CD14-positive monocyte (primary cell): ENCODE data around the gene PDE6B. TPM values are rescaled to one million over a fixed set of nuclear protein-coding genes. Genes with fewer than 3 reads are reported as not detected.

ENCODE experiments used
- DNase-seq, 3 donors: peaks; one replicate each; pipeline ENCODE4 v3.0.0-alpha.2; 2011 to 2022
- H2AFZ ChIP-seq: 2 replicates; pipeline ENCODE4 v1.6.0; 2012; ENCODE audit warnings: mild to moderate bottlenecking, low read depth, low read length, inconsistent platforms; ENCODE audit not compliant: insufficient read depth, poor library complexity, severe bottlenecking
- H3K27ac ChIP-seq, 2 donors: 1 replicate in 1 of 2; 2 replicates in 1 of 2; pipeline ENCODE4 v1.5.1; 2012 to 2013; ENCODE audit warnings: low read length in 2 of 2, control low read depth in 1 of 2, inconsistent platforms in 1 of 2, low read depth in 1 of 2, mild to moderate bottlenecking in 1 of 2
- H3K27me3 ChIP-seq, 2 donors: one replicate each; pipeline versions ENCODE4 v1.6.0 to v1.6.1; 2011 to 2013; ENCODE audit warnings: low read length in 2 of 2; ENCODE audit not compliant: control insufficient read depth in 2 of 2, insufficient read depth in 2 of 2
- H3K36me3 ChIP-seq, 2 donors: replicated peaks in 1 of 2; 1 replicate in 1 of 2; 2 replicates in 1 of 2; pipeline versions ENCODE4 v1.5.1 to v1.6.1; 2012 to 2013; ENCODE audit warnings: low read length in 2 of 2, control low read depth in 1 of 2, inconsistent platforms in 1 of 2, mild to moderate bottlenecking in 1 of 2; ENCODE audit not compliant: insufficient read depth in 2 of 2, control insufficient read depth in 1 of 2
- H3K4me1 ChIP-seq, 2 donors: 1 replicate in 1 of 2; 2 replicates in 1 of 2; pipeline versions ENCODE4 v1.5.1 to v1.6.1; 2012 to 2013; ENCODE audit warnings: low read length in 2 of 2, control low read depth in 1 of 2, inconsistent platforms in 1 of 2, mild to moderate bottlenecking in 1 of 2, moderate library complexity in 1 of 2; ENCODE audit not compliant: insufficient read depth in 2 of 2, control insufficient read depth in 1 of 2
- H3K4me2 ChIP-seq: replicated peaks from 2 replicates; pipeline ENCODE3; 2012; ENCODE audit warnings: low read length, moderate library complexity, mild to moderate bottlenecking; ENCODE audit not compliant: poor library complexity, severe bottlenecking; ENCODE audit errors: extremely low read depth
- H3K4me3 ChIP-seq, 3 experiments: fragments of 200-600 bp in 1 of 3; sonication (generic) in 1 of 3; replicated peaks in 1 of 3; 1 replicate in 2 of 3; 2 replicates in 1 of 3; pipeline ENCODE4 v1.5.1; 2011 to 2013; ENCODE audit warnings: low read length in 3 of 3, mild to moderate bottlenecking in 3 of 3, control low read depth in 2 of 3, low read depth in 2 of 3, inconsistent platforms in 1 of 3, moderate library complexity in 1 of 3
- H3K79me2 ChIP-seq: 2 replicates; pipeline ENCODE4 v1.6.0; 2012; ENCODE audit warnings: mild to moderate bottlenecking, control low read depth, inconsistent platforms, low read length, moderate library complexity; ENCODE audit not compliant: insufficient read depth
- H3K9ac ChIP-seq: 2 replicates; pipeline ENCODE4 v1.6.0; 2017; ENCODE audit warnings: low read length, mild to moderate bottlenecking; ENCODE audit not compliant: insufficient read depth, poor library complexity, severe bottlenecking
- H3K9me3 ChIP-seq, 2 donors: replicated peaks in 1 of 2; 1 replicate in 1 of 2; 2 replicates in 1 of 2; pipeline versions ENCODE4 v1.5.1 to v1.6.1; 2012 to 2013; ENCODE audit warnings: low read length in 2 of 2, control low read depth in 1 of 2; ENCODE audit not compliant: control insufficient read depth in 1 of 2, insufficient read depth in 1 of 2
- H4K20me1 ChIP-seq: 2 replicates; pipeline ENCODE4 v1.6.0; 2012; ENCODE audit warnings: mild to moderate bottlenecking, low read length, control low read depth, moderate library complexity; ENCODE audit not compliant: insufficient read depth
- H3K27ac Mint-ChIP-seq, 7 donors: one replicate each; pipeline ENCODE4 v1.8.0; 2020; ENCODE audit warnings: mild to moderate bottlenecking in 7 of 7, mixed read lengths in 7 of 7, moderate library complexity in 6 of 7, inconsistent platforms in 2 of 7
- H3K27me3 Mint-ChIP-seq, 3 donors: one replicate each; pipeline ENCODE4 v1.8.0; 2021 to 2022; ENCODE audit warnings: low read depth in 3 of 3, mild to moderate bottlenecking in 3 of 3, mixed read lengths in 3 of 3, moderate library complexity in 3 of 3, inconsistent platforms in 1 of 3
- H3K36me3 Mint-ChIP-seq, 2 donors: one replicate each; pipeline ENCODE4 v1.8.0; 2020; ENCODE audit warnings: mixed read lengths in 2 of 2, inconsistent platforms in 1 of 2, mild to moderate bottlenecking in 1 of 2
- H3K4me1 Mint-ChIP-seq: one replicate; pipeline ENCODE4 v1.8.0; 2020; ENCODE audit warnings: mild to moderate bottlenecking, mixed read lengths
- H3K4me3 Mint-ChIP-seq, 2 donors: one replicate each; pipeline ENCODE4 v1.8.0; 2020; ENCODE audit warnings: mild to moderate bottlenecking in 2 of 2, mixed read lengths in 2 of 2, moderate library complexity in 1 of 2
- H3K9me3 Mint-ChIP-seq, 7 donors: one replicate each; pipeline ENCODE4 v1.8.0; 2020 to 2022; ENCODE audit warnings: mixed read lengths in 7 of 7, mild to moderate bottlenecking in 6 of 7, moderate library complexity in 6 of 7, inconsistent platforms in 2 of 7
- WGBS: methylation state at CpG from one replicate; pipeline ENCODE4 v1.1.5; 2013; ENCODE audit warnings: missing lambda C conversion rate; ENCODE audit not compliant: insufficient coverage; 5-methylcytosine and 5-hydroxymethylcytosine counted together
- intact Hi-C, 2 donors: fragments of 100-400 bp; cut with micrococcal nuclease; formaldehyde crosslinking; loops; one replicate each; pipeline versions ENCODE4 v1.15.0 to v1.15.1; 2023
- polyA plus RNA-seq, 3 donors: library from polyadenylated mRNA; depleted of rRNA in 1 of 3; unstranded in 2 of 3; stranded (reverse) in 1 of 3; fragments of 300-500 nt in 2 of 3; fragments of >200 nt in 1 of 3; fragmentation: Illumina TruSeq in 2 of 3; gene quantifications; 1 replicate in 2 of 3; 2 replicates in 1 of 3; pipeline ENCODE4 v1.2.3, GENCODE V29; 2012 to 2021
- TF ChIP-seq, protein P1 (sequence below): fragments of 200-600 bp; IDR thresholded peaks from one replicate; pipeline ENCODE4 v1.8.0; 2022; ENCODE audit warnings: antibody characterized with exemption, mild to moderate bottlenecking

PDE6B gene
- polyA plus RNA-seq, 3 donors = 3.7 to 6.3 (median 4.6) TPM

DNA sequence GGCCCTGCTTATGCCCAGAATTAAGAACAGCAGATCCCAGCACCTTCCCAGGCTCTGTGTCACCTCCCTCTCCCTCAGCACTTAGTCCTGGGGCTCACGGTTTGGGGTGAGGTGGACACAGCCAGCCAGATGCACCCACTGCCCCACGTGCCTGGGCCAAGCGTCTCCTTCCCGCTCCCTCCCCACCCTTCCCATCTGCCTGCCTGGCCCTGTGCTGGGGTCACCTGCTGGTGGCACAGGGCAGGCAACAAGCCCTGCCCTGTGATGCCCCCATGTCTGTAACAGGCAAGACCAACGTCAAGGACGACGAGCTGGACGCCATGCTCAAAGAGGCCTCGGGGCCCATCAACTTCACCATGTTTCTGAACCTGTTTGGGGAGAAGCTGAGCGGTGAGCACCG is 54.3 kb downstream of the PDE6B start:
- Histone ChIP-seq H3K9ac (no peak overlapping the region), H3K27ac (no peak overlapping the region), H3K9me3 (no peaks in the 10 kb centered on the region), H3K79me2 (peaks cover 8% of the 10 kb centered on the region), H3K4me2 (no peak overlapping the region), H3K27me3 (no peaks in the 10 kb centered on the region), H3K4me1 (peaks cover 31 to 40% of the 10 kb centered on the region in 2 donors), H3K4me3 (no peak overlapping the region), H3K36me3 (peaks cover 0 to under 1% of the 10 kb centered on the region in 2 donors), H2AFZ (no peak overlapping the region), H4K20me1 (peaks cover 29% of the 10 kb centered on the region)
- DNase-seq = no peak
- Mint-ChIP-seq H3K27me3 (peaks cover 5 to 19% (median 10%) of the 10 kb centered on the region in 3 donors), H3K4me3 (peak overlapping the region in 1 of 2 donors; percentile 11), H3K4me1 (peaks cover 27% of the 10 kb centered on the region), H3K9me3 (no peaks in the 10 kb centered on the region), H3K36me3 (peaks cover 0 to 11% of the 10 kb centered on the region in 2 donors), H3K27ac (no peak overlapping the region)
- intact Hi-C loops = loop anchor here (5.0 to 10.0 kb wide), 3 partner anchors 103 to 345 kb away; partner anchors contain the start of genes PIGG (in 1 of the 2), ZNF141 (in 1 of the 2) and ZNF721 (in 1 of the 2)
- WGBS = 91% methylated on average over 11 of the region's 11 CpGs
- TF ChIP-seq, protein P1, sequence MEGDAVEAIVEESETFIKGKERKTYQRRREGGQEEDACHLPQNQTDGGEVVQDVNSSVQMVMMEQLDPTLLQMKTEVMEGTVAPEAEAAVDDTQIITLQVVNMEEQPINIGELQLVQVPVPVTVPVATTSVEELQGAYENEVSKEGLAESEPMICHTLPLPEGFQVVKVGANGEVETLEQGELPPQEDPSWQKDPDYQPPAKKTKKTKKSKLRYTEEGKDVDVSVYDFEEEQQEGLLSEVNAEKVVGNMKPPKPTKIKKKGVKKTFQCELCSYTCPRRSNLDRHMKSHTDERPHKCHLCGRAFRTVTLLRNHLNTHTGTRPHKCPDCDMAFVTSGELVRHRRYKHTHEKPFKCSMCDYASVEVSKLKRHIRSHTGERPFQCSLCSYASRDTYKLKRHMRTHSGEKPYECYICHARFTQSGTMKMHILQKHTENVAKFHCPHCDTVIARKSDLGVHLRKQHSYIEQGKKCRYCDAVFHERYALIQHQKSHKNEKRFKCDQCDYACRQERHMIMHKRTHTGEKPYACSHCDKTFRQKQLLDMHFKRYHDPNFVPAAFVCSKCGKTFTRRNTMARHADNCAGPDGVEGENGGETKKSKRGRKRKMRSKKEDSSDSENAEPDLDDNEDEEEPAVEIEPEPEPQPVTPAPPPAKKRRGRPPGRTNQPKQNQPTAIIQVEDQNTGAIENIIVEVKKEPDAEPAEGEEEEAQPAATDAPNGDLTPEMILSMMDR = no peak

DNA sequence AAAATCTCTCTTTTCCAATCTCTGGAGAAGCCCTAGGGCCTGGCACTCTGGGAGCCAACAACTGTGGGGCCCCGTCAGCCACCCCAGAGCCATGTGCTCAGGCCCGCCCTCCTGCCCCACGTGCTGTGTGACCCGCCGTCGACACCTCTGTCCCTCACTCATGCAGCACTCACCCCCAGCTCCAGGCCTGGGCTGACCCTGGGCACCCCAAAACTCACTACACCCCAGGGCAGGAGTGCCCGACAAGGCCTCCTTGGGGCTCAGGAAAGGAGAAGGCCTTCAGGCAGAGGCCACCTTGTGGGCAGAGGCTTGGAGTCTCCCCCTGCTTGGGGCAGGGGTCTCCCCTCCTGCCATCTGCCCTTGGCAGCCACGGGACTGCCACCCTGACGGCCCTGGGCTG is 54.7 kb downstream of the PDE6B start:
- no peaks in the 10 kb centered on the region for H3K9me3 ChIP-seq
- H2AFZ ChIP-seq = no peak overlapping the region
- no peaks in the 10 kb centered on the region for H3K27me3 ChIP-seq
- 90% methylated on average over 8 of the region's 9 CpGs for WGBS
- H3K4me3 ChIP-seq = no peak overlapping the region
- H3K9ac ChIP-seq = no peak overlapping the region
- H3K27ac ChIP-seq = no peak overlapping the region
- Mint-ChIP-seq H3K9me3 (no peaks in the 10 kb centered on the region), H3K4me3 (peak overlapping the region; percentile 21 to 34), H3K27me3 (peaks cover 5 to 19% (median 10%) of the 10 kb centered on the region in 3 donors), H3K27ac (no peak overlapping the region), H3K36me3 (peaks cover 2 to 13% of the 10 kb centered on the region in 2 donors), H3K4me1 (peaks cover 28% of the 10 kb centered on the region)
- peak overlapping the region; percentile 76 for H3K4me2 ChIP-seq
- intact Hi-C loops = loop anchor here in 1 of 2 donors (5.0 to 10.0 kb wide), 2 partner anchors 102 to 345 kb away; partner anchors contain the start of gene ZNF141
- peaks cover 27 to 35% of the 10 kb centered on the region in 2 donors for H3K4me1 ChIP-seq
- TF ChIP-seq, protein P1 = no peak
- peaks cover 4% of the 10 kb centered on the region in 2 donors for H3K36me3 ChIP-seq
- H4K20me1 ChIP-seq = peaks cover 29% of the 10 kb centered on the region
- H3K79me2 ChIP-seq = peaks cover 3% of the 10 kb centered on the region
- no peak for DNase-seq
